ENCODE data around the gene CGB1.
"Not testable (repeated sequence)": the region's sequence is repeated elsewhere in the genome, so short reads cannot be mapped to it uniquely, and the experiment has no call there.

CGB1 gene

DNA sequence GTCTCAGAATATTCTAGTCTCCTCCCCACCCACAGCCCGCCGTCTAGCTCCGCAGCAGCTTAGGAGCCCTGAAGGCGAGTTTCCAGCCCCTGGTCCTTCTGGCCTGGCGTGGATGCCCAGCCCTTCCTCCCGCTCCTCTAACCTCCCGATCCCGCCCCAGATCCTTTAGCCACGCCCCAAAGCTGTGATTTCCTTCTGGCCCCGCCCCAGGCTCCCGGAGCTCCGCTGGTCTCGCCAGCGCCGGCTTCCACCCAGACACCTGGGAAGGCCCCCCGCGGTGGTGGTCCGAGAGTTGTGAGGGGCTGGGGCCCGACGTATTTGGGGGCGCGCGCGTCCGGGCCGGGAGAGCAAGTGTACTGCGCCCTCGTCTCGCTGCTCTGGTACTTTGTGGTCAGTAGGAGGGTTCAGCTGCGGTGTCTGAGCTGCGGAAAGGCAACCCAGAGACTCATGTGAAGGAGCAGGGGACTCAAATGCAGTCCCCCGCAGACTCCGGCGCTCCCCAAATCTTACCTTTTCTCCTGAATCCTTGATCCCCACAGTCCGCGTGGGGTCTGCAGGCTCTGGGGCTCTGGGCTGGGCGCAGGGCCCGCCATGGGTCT, 21.0 kb upstream of the CGB1 start, which contains the start of gene CGB7:
TSS of gene CGB7 (minus strand) at position 114 of the 599 bp plus-strand sequence. CDS start 2,374 bp downstream, outside the sequence.
- peak; percentile 88 for DNase-seq (ENCODE audit: low read depth)

DNA sequence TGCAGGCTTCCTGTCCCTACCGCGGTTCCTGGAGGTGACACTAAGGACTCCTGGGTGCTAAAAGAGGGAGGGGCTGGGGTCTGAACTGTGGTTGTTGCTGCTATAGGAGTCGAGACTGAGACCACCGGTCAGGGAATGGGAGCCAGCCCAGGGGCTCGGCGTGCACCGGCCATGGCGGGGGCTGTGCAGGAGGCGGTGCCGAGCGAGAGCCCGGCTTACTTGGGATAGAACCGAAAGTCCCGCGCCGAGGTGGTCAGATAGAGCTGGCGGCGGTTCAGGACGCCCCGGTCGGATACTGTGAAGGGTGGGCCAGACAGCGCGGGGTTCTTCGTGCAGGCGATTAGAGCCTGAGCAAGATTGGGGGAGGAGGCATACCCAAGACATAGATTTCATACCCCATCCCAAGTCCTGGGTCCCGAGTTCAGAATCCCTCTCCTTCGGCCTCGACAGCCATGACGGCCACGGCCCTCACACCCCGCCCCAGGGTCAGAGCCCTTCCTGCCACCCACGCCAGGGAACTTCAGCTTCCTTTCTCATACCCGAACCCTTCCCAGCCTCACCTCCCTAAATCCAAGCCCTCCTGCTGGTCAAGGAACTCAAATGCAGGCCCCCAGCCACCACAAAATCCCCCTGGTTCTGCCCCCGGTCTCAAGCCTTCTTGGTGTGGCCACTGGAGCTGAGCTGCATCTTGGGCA, 20.4 kb upstream of the CGB1 start:
- peak; percentile 36 for DNase-seq (ENCODE audit: low read depth)

GRCh38 chr19:49056101-49056901, 19.6 kb upstream of the CGB1 start:
- DNase-seq (ENCODE audit: low read depth) = peak; percentile 76

GRCh38 chr19:49050376-49051033, 13.8 kb upstream of the CGB1 start:
- peak; percentile 88 for DNase-seq (ENCODE audit: low read depth)

- DNase-seq (ENCODE audit: low read depth) = not testable (repeated sequence)
Measured at GRCh38 chr19:49049834-49050233, 13.1 kb upstream of the CGB1 start.

GRCh38 chr19:49049011-49049410, 12.3 kb upstream of the CGB1 start, which contains the start of gene CGB8:
TSS of gene CGB8 (minus strand) at chr19:49049111. CDS start at chr19:49048739, 372 bp downstream.
- not testable (repeated sequence) for DNase-seq (ENCODE audit: low read depth)

GRCh38 chr19:49043548-49043947, 6.9 kb upstream of the CGB1 start, which contains the start of gene CGB5:
TSS of gene CGB5 (plus strand) at chr19:49043848. CDS start at chr19:49044210, 362 bp downstream.
- not testable (repeated sequence) for DNase-seq (ENCODE audit: low read depth)

DNA sequence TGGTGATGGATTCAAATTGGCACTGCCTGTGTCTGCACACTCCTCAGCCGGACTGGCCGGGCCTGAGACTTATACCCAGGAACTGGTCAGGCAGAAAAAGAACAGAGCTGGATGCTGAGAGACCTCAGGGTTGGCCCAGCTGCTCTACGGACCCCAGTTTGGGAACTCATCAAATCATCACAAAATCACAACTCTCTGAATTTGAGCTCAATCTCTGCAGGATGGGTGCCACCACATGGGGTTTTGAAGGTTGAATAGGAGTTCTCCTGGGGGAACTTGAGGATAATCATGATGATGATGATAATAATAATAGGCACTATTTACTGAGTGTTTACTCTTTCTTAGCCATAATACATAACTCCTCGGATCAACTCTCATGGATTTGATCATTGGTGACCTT, 6.0 kb upstream of the CGB1 start:
- DNase-seq (ENCODE audit: low read depth) = not testable (repeated sequence)

DNA sequence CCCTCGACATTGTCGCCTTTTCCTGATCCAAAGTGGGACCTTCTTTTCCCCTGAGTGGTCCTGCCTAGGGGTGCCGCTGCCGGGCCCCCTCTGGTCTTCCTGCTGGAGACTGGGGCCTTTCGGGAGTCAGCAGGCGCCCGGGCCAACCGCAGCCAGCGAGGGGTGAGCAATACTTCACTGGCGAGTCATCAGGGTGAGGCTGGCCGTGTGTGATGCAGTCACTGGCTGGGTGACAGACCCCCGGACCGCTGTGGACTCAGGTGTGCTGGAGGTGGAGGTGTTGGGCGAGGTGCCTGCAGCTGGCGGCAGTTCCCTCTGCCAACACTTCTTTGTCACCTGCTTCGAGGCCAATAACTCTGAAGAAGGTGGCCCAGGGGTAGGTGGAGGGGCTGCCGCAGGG, 5.5 kb upstream of the CGB1 start:
- peak; percentile 80 for DNase-seq (ENCODE audit: low read depth)

GRCh38 chr19:49039736-49040135, 3.0 kb upstream of the CGB1 start:
- not testable (repeated sequence) for DNase-seq (ENCODE audit: low read depth)

- DNase-seq (ENCODE audit: low read depth) = peak; percentile 93
Measured at GRCh38 chr19:49038557-49039276, 2.0 kb upstream of the CGB1 start.

DNA sequence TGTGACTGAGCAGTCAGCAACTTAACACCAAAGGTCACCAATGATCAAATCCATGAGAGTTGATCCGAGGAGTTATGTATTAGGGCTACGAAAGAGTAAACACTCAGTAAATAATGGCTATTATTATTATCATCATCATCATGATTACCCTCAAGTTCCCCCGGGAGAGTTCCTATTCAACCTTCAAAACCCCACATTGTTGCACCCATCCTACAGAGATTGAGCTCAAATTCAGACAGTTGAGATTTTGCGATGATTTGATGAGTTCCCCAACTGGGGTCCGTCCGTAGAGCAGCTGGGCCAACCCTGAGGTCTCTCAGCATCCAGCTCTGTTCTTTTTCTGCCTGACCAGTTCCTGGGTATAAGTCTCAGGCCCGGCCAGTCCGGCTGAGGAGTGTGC, 1.4 kb upstream of the CGB1 start:
- not testable (repeated sequence) for DNase-seq (ENCODE audit: low read depth)

DNA sequence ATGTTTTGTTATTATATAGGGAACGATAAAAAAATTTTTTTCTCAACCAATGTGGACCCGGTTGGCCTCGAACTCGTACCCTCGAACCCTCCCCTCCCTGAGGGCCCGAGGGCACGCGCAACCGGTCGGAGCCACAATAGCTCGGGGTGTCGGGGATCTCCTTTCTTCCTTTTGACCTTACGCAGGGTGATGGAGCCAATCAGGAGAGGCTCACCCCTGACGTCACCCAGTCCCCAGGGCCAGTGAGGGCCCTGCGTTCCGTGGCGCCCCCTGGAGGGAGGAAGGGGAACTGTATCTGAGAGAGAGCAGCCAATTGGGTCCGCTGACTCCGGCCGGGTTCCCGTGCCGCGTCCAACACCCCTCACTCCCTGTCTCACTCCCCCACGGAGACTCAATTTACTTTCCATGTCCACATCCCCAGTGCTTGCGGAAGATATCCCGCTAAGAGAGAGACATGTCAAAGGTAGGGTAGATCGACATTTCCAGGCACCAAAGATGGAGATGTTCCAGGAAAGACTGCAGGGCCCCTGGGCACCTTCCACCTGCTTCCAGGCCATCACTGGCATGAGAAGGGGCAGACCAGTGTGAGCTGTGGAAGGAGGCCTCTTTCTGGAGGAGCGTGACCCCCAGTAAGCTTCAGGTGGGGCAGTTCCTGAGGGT, 4.9 kb downstream of the CGB1 start, which contains the start of gene CGB2:
TSS of gene CGB2 (plus strand) at position 249 of the 660 bp plus-strand sequence. CDS start at position 455, 206 bp downstream.
- DNase-seq (ENCODE audit: low read depth) = not testable (repeated sequence)

DNA sequence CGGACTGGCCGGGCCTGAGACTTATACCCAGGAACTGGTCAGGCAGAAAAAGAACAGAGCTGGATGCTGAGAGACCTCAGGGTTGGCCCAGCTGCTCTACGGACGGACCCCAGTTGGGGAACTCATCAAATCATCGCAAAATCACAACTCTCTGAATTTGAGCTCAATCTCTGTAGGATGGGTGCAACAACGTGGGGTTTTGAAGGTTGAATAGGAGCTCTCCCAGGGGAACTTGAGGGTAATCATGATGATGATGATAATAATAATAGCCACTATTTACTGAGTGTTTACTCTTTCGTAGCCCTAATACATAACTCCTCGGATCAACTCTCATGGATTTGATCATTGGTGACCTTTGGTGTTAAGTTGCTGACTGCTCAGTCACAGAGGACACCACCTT, 6.4 kb downstream of the CGB1 start:
- DNase-seq (ENCODE audit: low read depth) = not testable (repeated sequence)

- peak; percentile 72 for DNase-seq (ENCODE audit: low read depth)
Measured at GRCh38 chr19:49029749-49030148, 6.9 kb downstream of the CGB1 start.

GRCh38 chr19:49028686-49029085, 8.0 kb downstream of the CGB1 start:
- not testable (repeated sequence) for DNase-seq (ENCODE audit: low read depth)

- DNase-seq (ENCODE audit: low read depth) = peak; percentile 50
Measured at GRCh38 chr19:49025599-49025998, 11.1 kb downstream of the CGB1 start.

DNA sequence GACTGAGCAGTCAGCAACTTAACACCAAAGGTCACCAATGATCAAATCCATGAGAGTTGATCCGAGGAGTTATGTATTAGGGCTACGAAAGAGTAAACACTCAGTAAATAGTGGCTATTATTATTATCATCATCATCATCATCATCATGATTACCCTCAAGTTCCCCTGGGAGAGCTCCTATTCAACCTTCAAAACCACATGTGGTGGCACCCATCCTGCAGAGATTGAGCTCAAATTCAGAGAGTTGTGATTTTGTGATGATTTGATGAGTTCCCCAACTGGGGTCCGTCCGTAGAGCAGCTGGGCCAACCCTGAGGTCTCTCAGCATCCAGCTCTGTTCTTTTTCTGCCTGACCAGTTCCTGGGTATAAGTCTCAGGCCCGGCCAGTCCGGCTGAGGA, 11.6 kb downstream of the CGB1 start:
- DNase-seq (ENCODE audit: low read depth) = not testable (repeated sequence)

DNA sequence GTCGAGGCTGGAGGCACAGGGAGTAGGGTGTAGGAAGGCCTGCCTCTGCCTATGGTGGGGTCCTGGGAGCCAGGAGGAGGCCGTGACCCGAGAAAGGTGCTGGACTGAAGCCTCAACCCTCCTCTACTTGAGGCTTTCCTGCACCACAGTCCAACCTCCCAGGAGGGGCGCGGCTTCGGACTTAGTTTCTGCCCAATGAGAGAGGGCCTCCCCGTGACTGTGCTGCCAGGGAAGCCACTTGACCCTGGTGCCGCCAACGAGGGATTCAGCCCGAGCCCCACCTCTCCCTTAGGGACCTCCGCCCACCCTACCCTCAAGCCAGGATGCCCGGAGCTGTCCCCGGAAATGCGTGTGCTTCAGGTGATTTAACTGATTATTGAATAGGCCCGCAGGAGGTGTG, 12.5 kb downstream of the CGB1 start, which contains the start of gene CGB3:
TSS of gene CGB3 (minus strand) at position 101 of the 400 bp plus-strand sequence. CDS start 362 bp downstream, outside the sequence.
- not testable (repeated sequence) for DNase-seq (ENCODE audit: low read depth)

- DNase-seq (ENCODE audit: low read depth) = no peak
Measured at GRCh38 chr19:49022116-49022515, 14.6 kb downstream of the CGB1 start.

Measured in ELR (cell line).